Activated CD4-positive, alpha-beta T cell treated with anti-CD3 and anti-CD28 coated beads, Interleukin-2, amount 50 U/mL, for 24 hours (primary cell): ENCODE measurements around the gene LNPEP.
A peak's percentile ranks its signal among the peaks of the same experiment; 100 is the strongest.

Experiments
- DNase-seq, 2 donors: peaks; one replicate each; pipeline ENCODE4 v3.0.0-alpha.2; 2020; ENCODE audit warnings: low read depth in 1 of 2, low spot score in 1 of 2

The LNPEP gene

GRCh38 chr5:96935559-96936430, at the start of gene LNPEP:
Gene LNPEP, plus strand, starts transcription at chr5:96936080. Its CDS starts 76 bp downstream, at chr5:96936156.
- DNase-seq, result peak; percentile 86 to 90

GRCh38 chr5:96893342-96893741, 42.5 kb upstream of the LNPEP start:
- DNase-seq, result peak in 1 of 2 donors; percentile 37

GRCh38 chr5:96896276-96896675, 39.6 kb upstream of the LNPEP start:
- DNase-seq, result peak in 1 of 2 donors; percentile 47

- no peak for DNase-seq
Measured at GRCh38 chr5:96896806-96897205, 39.1 kb upstream of the LNPEP start.

GRCh38 chr5:96901384-96901783, 34.5 kb upstream of the LNPEP start:
- no peak for DNase-seq

- DNase-seq, result no peak
Measured at GRCh38 chr5:96901841-96902240, 34.0 kb upstream of the LNPEP start.

- DNase-seq, result no peak
Measured at GRCh38 chr5:96902876-96903275, 33.0 kb upstream of the LNPEP start.

- DNase-seq, result no peak
Measured at GRCh38 chr5:96903300-96903699, 32.6 kb upstream of the LNPEP start.

- DNase-seq, result no peak
Measured at GRCh38 chr5:96904054-96904931, 31.6 kb upstream of the LNPEP start.

- DNase-seq, result no peak
Measured at GRCh38 chr5:96905864-96906263, 30.0 kb upstream of the LNPEP start.

GRCh38 chr5:96909003-96909402, 26.9 kb upstream of the LNPEP start:
- no peak for DNase-seq

GRCh38 chr5:96909435-96909834, 26.4 kb upstream of the LNPEP start:
- DNase-seq, result no peak

GRCh38 chr5:96911139-96911538, 24.7 kb upstream of the LNPEP start:
- DNase-seq, result no peak

GRCh38 chr5:96913233-96913632, 22.6 kb upstream of the LNPEP start:
- DNase-seq, result no peak

- DNase-seq, result no peak
Measured at GRCh38 chr5:96919754-96920197, 16.1 kb upstream of the LNPEP start.

- no peak for DNase-seq
Measured at GRCh38 chr5:96920744-96921355, 15.0 kb upstream of the LNPEP start.

GRCh38 chr5:96922499-96923244, 13.2 kb upstream of the LNPEP start:
- no peak for DNase-seq

- no peak for DNase-seq
Measured at GRCh38 chr5:96924016-96924443, 11.8 kb upstream of the LNPEP start.

GRCh38 chr5:96926276-96926675, 9.6 kb upstream of the LNPEP start:
- DNase-seq, result no peak

- DNase-seq, result no peak
Measured at GRCh38 chr5:96927008-96927407, 8.9 kb upstream of the LNPEP start.
